GM19351 (cell line): ENCODE results near the gene SYT14.
"Not testable (repeated sequence)": the region's sequence is repeated elsewhere in the genome, so short reads cannot be mapped to it uniquely, and the experiment has no call there.

Experiments used
- ATAC-seq: cut with Tn5 transposase; IDR thresholded peaks from one replicate; pipeline ENCODE4 v1.9.1; 2021; ENCODE audit warnings: mild to moderate bottlenecking, moderate library complexity; ENCODE audit not compliant: unreplicated experiment

SYT14 gene

DNA sequence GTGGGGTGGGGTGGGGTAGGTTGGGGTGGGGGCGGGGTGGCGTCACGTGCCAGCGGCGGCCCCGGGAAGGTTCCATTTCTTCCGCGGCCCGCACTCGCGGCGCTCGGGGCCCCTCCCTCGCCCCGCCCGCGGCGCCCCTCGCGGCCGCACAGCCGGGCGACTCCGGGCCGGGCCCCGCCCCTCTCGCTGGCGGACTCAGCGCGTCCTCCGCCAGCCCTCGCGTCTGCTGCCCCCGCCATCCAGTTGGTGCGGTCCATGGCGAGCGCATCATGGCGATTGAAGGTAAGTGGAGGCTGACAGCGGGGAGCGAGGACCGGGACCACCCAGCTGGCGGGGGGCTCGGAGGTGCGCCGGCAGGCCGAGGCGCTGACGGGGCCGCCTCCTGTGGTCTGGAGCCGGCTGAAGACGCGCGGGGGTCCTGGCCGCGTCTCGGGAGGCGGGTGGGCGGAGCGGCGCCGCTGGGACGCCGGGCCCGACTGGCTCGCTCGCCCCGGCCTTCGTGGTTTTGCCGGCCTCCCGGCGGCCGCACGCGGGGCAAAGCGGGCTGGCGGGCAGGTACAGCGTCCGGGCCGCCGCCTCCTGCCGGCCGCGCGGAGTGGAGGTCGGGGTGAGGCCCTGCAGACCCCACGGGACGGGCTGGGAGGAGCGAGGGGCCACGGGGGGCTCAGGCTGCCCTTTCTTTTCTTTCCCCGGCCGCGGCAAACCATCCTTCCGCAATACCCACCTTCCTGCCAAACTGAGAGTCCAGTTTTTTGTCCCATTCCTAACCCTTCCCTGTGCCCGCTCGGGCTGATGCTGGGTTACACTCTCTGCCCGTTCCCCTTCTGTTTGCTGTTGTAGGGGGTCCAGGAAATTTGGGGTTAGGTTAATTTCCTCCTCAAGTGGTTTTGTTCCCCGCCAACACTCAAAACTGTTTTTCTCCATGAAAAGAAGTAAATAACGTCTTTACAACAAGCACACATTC is at the start of gene SYT14:
Gene SYT14 (plus strand): TSS at position 222 of the 964 bp plus-strand sequence. CDS start 48 bp downstream, at position 270.
- no peak for ATAC-seq

DNA sequence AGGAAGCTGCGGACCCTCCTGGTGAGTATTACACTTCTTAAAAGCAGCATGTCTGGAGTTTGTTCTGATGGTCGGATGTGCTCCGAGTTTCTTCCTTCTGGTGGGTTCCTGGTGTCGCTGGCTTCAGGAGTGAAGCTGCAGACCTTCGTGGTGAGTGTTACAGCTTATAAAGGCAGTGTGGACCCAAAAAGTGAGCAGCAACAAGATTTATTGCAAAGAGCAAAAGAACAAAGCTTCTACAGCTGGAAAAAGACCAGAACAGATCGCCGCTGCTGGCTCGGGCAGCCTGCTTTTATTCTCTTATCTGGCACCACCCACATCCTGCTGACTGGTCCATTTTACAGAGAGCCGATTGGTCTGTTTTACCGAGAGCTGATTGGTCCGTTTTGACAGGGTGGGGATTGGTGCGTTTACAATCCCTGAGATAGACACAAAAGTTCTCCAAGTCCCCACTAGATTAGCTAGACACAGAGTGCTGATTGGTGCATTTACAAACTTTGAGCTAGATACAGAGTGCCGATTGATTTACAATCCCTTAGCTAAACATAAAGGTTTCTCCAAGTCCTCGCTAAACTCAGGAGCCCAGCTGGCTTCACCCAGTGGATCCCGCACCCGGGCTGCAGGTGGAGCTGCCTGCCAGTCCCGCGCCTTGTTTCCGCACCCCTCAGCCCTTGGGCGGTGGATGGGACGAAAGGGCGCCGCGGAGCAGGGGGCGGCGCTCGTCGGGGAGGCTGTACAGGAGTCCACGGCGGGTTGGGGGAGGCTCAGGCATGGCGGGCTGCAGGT is 49.5 kb upstream of the SYT14 start:
- ATAC-seq: not testable (repeated sequence)

DNA sequence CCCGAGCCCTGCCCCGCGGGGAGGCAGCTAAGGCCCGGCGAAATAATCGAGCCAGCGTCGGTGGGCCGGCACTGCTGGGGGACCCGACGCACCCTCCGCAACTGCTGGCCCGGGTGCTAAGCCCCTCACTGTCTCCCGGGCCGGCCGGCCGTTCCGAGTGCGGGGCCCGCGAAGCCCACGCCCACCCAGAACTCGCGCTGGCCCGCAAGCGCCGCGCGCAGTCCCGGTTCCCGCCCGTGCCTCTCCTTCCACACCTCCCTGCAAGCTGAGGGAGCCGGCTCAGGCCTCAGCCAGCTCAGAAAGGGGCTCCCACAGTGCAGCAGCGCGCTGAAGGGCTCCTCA is 49.0 kb upstream of the SYT14 start:
- ATAC-seq: no peak

DNA sequence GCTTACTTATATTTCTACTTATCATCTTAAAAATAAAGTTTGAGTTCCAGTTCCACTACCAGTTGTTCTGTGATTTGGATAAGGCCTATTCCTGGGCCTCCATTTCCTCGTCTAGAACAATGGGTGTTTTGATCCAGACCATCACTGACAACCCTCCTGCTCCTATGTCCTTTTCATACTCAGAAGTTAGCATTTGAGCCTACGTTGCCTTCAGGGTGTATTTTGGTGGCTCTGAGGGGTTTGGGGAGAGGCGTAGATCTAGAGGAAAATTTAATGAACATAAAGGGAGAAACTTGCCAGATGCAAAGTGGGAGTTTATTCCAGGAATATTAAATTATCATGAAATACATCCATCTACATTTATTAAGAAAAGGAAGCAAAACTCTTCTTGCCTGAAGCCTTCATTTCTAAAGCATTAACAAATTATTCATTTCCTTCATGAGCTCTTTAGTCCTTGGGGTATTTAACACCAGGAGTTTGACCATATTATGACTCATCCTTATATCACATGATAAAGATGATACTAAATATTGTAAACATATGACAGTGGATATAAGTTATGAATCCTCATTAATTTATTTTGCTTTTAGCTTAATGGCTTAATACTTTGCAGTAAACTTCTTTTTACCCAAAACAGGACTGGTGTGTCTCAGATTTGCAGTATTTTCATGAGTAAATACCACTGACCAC is 47.2 kb upstream of the SYT14 start:
- ATAC-seq: no peak

DNA sequence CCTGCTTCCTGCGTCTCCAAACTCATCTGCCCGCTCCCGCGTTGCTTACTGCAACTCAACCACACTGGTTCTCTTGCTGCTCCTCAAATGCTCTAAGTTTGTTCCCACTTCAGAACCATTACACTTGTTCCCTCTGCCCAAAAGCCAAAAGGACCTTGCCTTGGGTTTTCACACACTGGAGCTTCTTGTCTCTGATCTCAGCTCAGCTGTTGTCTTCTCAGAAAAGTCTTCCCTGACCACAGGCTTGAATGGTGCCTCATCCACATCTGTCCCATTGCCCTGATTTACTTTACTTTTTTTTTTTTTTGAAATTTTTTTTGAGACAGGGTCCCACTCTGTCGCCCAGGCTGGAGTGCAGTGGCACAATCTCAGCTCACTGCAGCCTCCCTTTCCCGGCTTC is 44.3 kb upstream of the SYT14 start:
- no peak for ATAC-seq

DNA sequence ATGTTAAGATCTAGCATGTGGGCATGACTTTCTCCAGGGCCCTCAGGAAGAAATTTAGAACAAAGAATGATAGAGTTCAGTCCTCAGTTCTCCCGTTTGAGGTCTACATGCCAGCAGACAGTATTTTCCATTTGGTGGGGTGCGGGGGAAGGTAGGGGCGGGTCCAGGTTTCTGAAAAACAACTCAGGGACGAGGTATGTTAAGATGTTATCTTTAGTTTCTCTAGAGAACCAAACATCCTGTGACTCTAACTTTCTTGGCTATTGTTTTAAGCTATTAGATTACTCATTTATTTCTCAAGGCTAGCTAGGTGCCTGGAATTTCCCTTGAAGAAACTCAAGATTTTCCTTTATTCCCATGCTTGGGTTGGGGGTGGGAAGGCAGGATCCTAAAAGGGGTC is 42.3 kb upstream of the SYT14 start:
- no peak for ATAC-seq

DNA sequence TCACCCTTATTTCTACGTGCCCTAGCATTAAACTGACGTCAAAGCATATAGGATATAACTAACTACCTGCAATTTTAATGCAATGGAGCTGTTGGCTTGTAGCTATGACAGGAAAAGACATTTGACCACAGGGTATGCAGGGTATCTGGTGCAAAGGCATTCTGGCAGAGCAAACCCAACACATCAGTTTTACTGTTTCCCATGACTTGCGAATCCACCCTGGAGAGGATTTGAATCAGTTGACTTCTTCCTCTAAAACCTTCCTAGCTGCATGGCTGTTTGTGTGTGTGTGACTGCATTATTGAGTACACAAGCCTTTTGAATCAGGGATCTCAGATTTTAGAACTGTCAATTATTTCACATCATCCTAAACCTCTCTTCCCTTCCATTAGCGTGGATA is 41.7 kb upstream of the SYT14 start:
- ATAC-seq: no peak

DNA sequence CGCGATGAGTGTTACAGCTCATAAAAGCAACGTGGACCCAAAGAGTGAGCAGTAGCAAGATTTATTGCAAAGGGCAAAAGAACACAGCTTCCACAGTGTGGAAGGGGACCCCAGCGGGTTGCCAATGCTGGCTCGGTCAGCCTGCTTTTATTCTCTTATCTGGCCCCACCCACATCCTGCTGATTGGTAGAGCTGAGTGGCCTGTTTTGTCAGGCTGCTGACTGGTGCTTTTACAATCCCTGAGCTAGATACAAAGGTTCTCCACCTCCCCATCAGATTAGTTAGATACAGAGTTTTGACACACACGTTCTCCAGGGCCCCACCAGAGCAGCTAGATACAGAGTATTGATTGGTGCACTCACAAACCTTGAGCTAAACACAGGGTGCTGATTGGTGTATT is 39.7 kb upstream of the SYT14 start:
- ATAC-seq: not testable (repeated sequence)

DNA sequence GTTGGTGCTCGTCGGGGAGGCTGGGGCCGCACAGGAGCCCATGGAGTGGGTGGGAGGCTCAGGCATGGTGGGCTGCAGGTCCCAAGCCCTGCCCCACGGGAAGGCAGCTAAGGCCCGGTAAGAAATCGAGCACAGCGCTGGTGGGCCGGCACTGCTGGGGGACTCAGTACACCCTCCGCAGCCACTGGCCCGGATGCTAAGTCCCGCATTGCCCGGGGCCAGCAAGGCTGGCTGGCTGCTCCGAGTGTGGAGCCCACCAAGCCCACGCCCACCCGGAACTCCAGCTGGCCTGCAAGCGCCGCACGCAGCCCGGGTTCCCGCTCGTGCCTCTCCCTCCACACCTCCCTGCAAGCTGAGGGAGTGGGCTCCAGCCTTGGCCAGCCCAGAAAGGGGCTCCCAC is 39.2 kb upstream of the SYT14 start:
- ATAC-seq: not testable (repeated sequence)

DNA sequence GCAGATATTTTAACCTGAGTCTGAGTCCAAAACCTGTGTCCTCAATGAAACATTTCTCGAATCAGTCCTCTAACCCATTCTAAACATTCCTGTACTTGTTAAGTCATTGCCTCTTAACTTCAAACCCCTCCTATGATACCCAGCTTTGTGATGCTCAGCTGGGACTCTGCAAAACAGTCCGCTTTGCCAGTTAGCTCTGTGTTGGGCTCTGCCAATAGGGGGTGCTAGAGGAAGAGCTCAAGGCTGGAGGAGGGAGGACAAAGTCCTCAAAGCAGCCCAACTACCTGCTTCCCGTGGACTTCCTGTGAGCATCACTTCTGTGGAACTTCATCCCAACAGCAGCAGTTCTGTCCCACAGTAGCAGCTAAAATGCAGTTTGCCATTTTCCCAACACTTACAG is 38.1 kb upstream of the SYT14 start:
- ATAC-seq: peak; percentile 77

DNA sequence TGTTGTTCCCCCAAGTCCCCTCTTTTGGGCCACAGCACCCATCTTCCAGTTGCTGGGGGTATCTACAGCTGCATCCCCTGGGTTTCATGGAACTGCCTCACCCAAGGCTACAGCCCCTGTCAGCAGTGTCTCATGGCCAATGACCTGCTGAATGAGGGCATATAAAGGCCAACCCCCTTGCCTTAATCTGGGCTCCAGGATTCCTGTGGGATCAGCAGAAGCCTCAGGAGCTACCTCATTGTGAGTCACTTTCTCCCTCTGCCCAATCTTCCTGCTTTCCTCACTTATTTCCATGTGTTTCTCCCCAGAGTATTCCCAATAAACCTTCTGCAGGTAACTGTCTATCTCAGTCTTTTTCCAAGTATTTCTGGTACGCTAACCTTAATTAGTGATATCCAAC is 37.3 kb upstream of the SYT14 start:
- no peak for ATAC-seq

DNA sequence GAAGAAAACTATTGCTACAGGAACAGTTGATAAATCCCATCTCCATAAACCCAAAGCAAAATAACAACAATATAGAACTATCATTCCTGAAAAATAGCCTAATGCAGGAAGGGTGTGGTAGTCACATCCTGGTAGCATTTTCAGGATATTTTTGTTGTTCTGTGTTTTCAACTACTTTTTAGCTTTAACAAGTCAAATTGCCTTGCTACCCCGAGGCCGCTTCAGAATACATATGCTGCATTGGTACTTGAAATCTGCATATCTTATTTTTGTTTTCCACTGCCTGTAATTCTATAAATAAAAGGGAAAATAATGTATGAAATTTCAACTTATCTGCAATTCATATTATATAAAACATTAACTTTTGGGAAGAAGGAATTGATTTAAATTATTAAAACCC is 36.8 kb upstream of the SYT14 start:
- ATAC-seq: no peak

DNA sequence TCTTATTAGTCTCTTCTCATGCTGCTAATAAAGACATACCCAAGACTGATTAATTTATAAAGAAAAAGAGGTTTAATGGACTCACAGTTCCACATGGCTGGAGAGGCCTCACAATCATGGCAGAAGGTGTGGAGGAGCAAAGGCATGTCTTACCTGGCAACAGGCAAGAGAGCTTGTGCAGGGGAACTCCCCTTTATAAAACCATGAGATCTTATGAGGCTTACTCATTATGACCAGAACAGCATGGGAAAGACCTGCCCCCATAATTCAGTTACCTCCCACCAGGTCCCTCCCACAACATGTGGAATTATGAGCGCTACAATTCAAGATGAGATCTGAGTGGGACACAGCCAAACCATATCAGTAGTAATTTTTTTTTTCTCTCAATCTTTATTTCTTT is 33.2 kb upstream of the SYT14 start:
- not testable (repeated sequence) for ATAC-seq

DNA sequence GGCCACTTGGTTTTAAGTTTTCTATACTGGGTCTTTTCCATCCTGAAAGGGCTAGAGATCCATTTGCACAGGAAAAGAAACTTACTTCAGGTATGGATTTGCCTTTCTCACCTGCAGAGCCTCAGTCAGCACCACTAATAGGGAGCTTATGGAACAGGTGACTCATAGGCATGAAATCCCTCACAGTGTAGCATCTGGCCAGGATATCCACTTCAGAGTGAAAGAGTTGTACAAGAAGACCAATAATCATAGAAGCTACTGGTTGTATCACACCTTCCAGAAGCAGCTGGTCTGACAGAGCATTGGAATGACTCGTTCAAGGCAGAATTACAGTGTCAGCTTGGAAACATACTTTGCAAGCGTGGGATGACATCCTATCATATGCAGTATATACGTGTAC is 26.3 kb upstream of the SYT14 start:
- ATAC-seq: no peak

DNA sequence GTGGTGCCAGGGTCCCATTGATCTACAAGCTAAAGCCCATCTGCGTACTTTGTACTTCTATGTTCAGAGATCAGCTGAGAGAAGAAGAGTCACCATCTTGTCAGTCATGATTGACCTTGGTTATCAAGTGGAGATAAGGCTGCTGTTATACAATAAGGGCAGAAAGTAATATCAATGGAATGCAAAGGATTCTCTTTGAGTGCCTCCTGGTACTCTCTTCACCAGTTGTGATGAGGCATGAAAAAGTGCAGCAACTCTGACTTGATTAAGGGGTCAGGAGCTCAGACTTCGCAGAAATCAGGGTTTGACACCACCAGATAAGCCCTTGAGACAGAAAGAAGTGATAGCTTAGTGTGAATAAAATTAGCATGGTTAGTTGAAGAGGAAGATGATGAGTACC is 25.7 kb upstream of the SYT14 start:
- no peak for ATAC-seq

DNA sequence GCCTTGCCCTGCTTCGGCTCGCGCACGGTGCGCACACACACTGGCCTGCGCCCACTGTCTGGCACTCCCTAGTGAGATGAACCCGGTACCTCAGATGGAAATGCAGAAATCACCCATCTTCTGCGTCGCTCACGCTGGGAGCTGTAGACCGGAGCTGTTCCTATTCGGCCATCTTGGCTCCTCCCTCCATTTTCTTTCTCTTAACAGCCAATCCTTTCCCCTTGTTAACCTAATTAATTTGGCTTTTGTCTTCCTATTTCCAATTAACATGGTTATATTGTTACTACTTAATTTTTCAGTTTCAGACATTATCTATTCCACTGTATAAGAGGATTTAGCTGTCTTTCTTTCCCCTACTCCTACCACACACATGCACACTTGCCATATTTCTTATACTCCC is 18.4 kb upstream of the SYT14 start:
- ATAC-seq: not testable (repeated sequence)

DNA sequence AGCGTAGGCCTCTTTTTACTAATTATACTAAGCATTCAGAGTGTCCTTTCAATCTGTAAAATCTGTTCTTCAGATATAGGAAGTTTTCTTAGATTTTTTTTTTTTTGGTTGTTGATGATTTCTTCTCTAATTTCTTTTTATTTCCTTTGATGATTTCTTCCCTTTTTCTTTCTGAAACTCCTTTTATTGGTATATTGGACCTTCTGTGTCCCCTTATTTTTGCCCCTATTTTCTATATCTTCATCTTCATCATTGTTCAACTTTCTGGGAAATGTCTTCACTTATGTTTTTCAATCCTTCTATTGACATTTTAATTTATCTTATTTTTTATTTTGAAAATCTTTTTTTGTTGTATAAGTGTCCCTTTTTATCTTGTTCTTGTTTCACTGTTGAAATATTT is 17.2 kb upstream of the SYT14 start:
- no peak for ATAC-seq

DNA sequence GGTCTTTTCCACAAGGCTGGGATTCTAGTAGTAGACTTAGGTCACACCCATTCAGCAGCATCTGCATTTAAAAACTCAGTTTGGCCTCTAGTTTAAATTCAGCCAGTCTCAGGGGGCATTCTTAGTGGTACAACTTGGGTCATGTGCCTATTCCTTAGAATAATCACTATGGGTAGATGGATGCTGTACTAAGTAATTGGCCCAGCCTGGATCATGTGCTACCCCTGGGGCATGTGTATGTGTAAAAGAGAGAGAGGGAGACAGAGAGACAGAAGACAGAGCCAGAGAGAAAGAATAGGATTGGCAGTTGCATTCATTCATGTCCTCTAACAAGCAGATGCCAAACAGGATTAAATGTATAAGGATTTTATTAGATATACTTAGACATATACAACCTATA is 13.6 kb upstream of the SYT14 start:
- no peak for ATAC-seq

DNA sequence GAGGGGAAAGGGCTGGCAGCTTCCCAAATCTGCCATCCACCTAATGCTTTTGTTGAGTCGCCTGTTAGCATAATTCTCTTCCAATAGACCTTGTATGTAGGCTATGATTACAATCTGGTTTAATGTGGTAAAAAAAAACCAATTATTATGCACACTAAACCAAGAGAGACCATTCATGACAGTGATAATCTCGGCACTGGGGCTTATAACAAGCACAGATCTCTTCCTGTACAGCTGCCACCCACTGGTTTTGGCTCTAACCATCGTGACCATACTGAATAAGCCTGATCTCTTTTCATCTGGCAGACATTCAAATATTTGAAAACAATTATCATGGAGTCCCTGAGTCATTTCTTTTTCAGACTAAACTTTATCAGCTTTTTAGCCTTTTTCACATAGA is 12.0 kb upstream of the SYT14 start:
- no peak for ATAC-seq

DNA sequence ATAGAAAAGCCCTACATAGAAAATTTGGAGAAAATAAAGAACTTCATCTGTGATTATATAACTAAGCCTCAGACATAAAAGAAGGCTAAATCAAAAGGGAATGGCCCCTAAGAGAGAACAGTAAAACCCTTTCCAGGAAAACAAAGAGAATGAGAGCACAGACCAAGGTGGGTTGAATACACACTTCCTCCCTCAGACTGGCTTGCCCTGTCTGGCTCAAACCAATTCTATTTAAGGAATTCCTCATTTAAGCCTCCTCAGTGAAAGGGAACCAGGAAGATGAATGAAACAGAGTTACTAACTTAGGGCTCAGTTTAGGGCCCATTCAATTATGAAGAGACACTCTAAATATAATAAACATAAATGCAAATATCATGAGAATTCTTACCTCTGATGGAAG is 10.6 kb upstream of the SYT14 start:
- ATAC-seq: no peak

DNA sequence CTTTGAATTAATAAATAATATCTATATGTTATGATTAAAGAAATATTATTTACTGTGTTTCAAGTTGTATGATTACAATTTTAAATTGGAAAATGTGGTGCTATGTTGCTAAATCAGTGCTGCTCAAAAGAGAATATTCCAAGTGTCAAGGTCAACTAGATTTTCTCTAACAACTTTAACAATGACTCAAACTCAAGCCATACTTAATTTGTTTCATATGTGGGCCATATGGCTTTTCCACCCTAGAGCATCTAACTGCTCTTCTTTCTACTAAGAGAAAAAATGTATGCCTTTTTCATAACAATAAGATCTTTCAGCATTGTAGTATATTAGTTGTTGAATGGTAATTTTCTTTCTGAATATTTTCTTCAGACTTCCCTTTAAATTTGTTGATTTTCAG is 8.3 kb upstream of the SYT14 start:
- ATAC-seq: no peak

DNA sequence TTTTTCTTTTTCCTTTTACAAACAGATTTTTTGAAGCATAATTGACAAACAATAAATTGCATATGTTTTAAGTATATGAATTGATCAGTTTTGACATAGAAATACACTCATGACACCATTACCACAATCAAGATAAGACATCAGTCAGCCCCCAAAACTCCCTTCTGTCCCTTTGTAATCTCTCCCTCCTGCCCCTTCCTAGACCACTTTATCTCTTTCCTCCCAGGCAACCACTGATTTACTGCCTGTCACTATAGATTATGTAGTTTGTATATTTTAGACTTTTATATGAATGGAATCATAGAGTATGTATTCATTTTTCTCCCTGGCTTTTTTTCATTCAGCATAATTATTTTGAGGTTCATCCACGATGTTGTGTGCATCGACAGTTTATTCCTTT is 6.9 kb upstream of the SYT14 start:
- no peak for ATAC-seq
